H1 (cell line): ENCODE measurements around the gene COBLL1. TPM values are rescaled to one million over a fixed set of nuclear protein-coding genes. Genes with fewer than 3 reads are reported as not detected.

Source experiments
- E2F6 ChIP-seq: IDR thresholded peaks from 2 replicates; pipeline ENCODE4 v1.6.1; 2012; ENCODE audit warnings: inconsistent platforms
- polyA plus RNA-seq, 7 experiments: library from polyadenylated mRNA; depleted of rRNA in 3 of 7; stranded (reverse) in 5 of 7; unstranded in 2 of 7; fragments of >200 nt in 5 of 7; fragments of 200-250 nt in 2 of 7; gene quantifications; 1 replicate in 5 of 7; 2 replicates in 1 of 7; 4 replicates in 1 of 7; pipeline versions ENCODE4 v1.2.1 to v1.2.3, GENCODE V29; 2011 to 2013; ENCODE audit warnings: missing spikeins in 2 of 7, mixed read lengths in 2 of 7
- total RNA-seq: library from RNA; stranded (reverse); fragmentation: NEBNext Ultra II Directional; extraction: Animal tissue kit (Norgen Biotek cat#: 25700); gene quantifications from 2 replicates; pipeline ENCODE4 v1.2.1, GENCODE V29; 2021

The COBLL1 gene
- total and polyA plus RNA-seq, 2 of the 8 experiments (the other 6 are each of a cell fraction or from before 2014, with no cell fraction given), result 2.2 to 6.2 TPM

- TF ChIP-seq E2F6, result no peak
These were observed 96.4 kb downstream of the COBLL1 start (continued) for GRCh38 chr2:164745012-164745797.
